Activated naive CD4-positive, alpha-beta T cell treated with anti-CD3 and anti-CD28 coated beads, Interleukin-2, amount 50 U/mL, for 16 hours (primary cell): ENCODE results near the gene IGFBP4.

Experiments used
- DNase-seq: peaks from one replicate; pipeline ENCODE4 v3.0.0-alpha.2; 2020

The IGFBP4 gene

GRCh38 chr17:40457369-40457768 lies 14.1 kb downstream of the IGFBP4 start:
- DNase-seq, result no peak

GRCh38 chr17:40457964-40458791 lies 14.9 kb downstream of the IGFBP4 start:
- DNase-seq, result no peak

- DNase-seq, result no peak
Observed at GRCh38 chr17:40458851-40459482, 15.7 kb downstream of the IGFBP4 start.

- DNase-seq, result no peak
Observed at GRCh38 chr17:40459636-40460603, 16.7 kb downstream of the IGFBP4 start.

GRCh38 chr17:40460604-40460967 lies 17.3 kb downstream of the IGFBP4 start:
- no peak for DNase-seq

GRCh38 chr17:40460968-40461731 lies 17.9 kb downstream of the IGFBP4 start:
- no peak for DNase-seq

- DNase-seq, result no peak
Observed at GRCh38 chr17:40461732-40462342, 18.6 kb downstream of the IGFBP4 start.

- DNase-seq, result no peak
Observed at GRCh38 chr17:40462343-40463121, 19.3 kb downstream of the IGFBP4 start.

- no peak for DNase-seq
Observed at GRCh38 chr17:40463122-40463550, 19.9 kb downstream of the IGFBP4 start.

- DNase-seq, result no peak
Observed at GRCh38 chr17:40464392-40464855, 21.2 kb downstream of the IGFBP4 start.

- DNase-seq, result no peak
Observed at GRCh38 chr17:40466298-40466971, 23.2 kb downstream of the IGFBP4 start.

- DNase-seq, result no peak
Observed at GRCh38 chr17:40467281-40467867, 24.1 kb downstream of the IGFBP4 start.

- no peak for DNase-seq
Observed at GRCh38 chr17:40468560-40468959, 25.3 kb downstream of the IGFBP4 start.

GRCh38 chr17:40469805-40470675 lies 26.8 kb downstream of the IGFBP4 start:
- DNase-seq, result no peak

- DNase-seq, result no peak
Observed at GRCh38 chr17:40470932-40471828, 27.9 kb downstream of the IGFBP4 start.

- DNase-seq, result no peak
Observed at GRCh38 chr17:40471846-40472732, 28.8 kb downstream of the IGFBP4 start.
